ENCODE data around the gene CSDE1.

The CSDE1 gene

DNA sequence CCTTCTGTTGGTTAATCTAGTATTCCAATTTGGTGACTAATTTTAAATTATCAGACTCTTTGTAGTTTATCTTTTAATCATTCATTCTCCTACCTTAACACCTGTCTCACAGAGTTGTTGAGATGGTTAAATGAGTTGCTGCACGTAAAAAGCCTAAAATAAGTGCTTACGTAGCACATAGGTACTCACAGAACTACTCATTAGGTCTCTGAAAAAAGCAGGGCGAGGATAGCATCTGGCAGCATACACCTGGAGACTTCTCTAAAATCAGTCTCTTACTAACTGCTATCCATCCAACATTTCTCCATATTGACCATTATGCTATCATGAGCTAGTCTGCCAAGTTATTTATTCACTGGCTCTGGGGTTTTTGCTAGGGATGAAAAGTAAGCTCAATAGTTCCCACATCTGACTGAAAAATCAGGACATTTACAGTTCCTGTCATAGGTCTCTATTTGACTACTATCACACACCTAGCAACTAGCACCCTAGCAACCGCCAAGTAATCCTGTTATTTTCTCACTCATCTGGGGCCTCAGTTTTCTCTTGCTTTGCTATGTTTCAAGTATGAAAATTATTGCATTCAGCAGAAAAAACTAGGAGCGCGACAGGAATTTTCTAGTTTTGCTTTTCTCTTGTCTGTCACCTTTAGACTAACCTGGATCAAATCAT is 11.2 kb downstream of the CSDE1 start:
- peak; percentile 71 for DNase-seq

DNA sequence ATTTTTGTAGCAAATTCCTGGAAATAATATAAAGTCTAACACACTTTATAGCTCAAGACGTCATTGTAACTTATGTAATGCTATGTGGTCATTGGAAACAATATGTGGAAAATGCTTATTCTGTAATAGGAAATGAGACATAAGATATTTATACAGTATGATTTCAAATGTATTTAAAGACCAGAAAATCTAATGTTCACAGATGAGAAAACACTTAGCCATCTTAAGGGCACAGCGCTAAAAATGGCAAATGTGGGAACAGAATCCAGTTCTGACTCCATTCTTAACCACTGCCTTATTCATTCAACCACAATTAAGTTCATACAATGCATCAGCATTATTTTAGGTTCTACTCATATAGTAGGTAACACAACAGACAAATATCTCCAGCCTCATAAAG is 12.5 kb downstream of the CSDE1 start:
- peak; percentile 69 for DNase-seq

DNA sequence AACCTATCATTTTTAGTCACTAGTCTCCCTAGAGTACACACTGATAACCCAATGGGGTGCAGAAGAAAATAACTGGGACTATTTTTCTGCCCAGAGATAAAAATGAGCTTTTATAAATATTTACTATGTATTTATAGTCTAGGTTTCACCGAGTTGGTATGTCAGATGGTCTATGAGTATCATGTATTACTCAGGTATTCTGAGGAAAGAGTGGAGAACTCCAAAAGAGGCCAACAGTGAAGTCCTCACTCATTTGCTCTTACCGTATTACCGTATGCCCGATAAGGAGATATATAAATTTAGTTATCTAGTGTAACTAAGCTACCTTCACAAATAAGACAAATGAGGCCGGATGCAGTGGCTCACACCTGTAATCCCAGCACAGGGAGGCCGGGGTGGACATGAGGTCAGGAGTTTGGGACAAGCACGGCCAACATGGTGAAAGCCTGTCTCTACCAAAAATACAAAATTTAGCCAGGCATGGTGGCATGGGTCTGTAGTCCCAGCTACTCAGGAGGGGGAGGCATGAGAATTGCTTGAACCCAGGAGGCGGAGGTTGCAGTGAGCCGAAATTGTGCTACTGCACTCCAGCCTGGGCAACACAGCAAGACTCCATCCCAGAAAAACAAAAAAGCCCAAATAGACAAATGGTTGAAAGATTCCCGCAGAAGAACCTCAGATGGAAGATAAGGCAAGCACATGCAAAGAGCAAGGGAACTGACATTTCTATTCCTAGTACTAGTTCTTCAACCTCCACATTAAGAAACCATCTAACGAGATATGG is 15.6 kb downstream of the CSDE1 start:
- DNase-seq: no peak

DNA sequence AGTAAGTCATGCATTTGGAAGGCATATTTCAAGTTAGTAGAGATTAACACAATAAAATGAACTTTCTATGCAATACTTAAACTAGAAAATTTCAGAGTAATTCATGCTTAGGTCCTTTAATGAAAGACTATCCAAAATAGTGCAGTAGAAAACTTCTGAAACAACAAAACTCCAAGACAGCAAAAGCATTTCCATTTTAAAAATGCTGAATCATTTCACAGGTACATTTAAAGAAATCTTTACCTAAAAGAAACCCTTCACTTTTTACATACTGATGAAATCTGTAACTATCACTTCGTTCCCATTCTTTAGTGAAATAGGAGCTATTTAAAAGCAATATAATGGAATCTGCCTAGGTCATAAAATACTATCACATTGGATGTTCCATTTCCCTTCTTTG is 17.5 kb downstream of the CSDE1 start:
- no peak for DNase-seq

DNA sequence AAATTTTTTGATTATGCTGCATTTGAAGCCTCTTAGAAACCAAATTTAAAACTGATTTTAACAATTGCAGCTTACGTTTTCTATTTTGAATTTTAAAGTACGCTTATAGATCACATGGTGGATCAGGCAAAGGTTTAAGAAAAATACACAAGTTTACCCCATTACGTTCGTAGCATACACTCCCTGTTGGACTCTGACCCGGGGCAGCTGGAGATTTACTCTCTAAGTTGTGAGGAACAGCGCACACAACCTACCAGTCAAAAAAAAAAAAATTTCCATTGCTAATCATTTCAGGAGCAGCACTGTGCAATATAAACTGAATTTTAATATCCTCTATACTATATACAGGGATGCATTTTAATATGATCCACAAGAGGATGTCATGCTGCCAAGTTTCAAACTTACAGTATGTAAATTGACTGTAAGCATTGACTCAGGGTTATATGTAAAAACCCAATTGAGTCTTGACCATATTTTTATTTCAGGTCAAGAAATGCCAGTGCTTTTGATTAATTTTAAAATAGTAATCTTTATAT is 20.4 kb downstream of the CSDE1 start:
- no peak for DNase-seq

DNA sequence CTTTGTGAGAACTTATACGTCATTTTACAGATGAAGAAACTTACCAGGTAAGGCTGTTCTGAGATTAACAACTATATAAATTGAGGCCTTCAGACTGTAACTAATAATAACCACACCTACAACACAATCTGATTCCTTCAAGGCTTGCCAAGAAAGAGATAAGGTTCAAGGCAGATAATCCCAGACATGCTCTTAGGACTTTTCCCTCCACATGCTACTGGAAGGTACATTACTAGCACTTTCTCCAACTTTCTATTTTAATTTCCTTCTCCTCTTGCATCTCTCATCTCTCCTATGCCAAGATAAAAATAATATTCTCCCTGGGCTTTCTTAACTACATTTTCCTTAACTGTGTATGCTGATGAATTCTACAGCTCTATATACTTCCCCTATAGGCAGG is 22.3 kb downstream of the CSDE1 start:
- DNase-seq: no peak

DNA sequence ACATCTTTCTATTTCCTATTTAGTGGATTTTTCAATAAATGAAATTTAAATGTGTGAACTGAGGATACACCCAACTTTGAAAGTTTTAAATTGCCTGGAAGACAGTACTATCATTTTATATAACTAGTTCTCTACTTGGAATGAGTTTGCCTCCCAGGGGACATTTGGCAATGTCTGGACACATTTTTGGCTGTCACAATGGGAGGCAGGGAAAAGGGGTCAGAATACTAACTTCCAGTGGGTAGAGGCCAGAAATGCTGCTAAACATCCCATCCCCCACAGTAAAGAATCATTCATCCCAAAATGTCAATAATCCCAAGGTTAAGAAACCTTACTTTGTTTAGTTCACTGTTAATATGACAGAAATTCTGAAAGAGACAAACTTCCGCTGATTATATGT is 28.0 kb downstream of the CSDE1 start:
- DNase-seq: no peak

DNA sequence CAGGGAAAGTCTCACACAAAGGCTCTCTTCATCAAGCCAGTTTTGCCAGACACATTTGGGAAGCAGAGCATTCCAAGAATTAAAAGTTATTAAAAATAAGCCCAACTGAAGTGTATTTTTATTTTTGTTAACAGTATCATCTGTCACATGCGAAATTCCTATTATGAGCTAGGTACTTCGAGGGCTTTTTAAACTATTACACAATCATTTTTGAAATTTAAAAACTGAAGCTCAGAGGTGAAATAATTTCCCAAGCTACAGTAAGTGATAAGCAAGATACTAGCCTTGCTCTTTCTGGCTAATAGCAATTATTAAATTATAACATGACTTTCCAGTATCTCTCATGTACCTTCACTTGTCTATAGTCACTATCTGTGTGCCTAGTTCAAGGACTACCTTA is 29.2 kb downstream of the CSDE1 start:
- DNase-seq: no peak

DNA sequence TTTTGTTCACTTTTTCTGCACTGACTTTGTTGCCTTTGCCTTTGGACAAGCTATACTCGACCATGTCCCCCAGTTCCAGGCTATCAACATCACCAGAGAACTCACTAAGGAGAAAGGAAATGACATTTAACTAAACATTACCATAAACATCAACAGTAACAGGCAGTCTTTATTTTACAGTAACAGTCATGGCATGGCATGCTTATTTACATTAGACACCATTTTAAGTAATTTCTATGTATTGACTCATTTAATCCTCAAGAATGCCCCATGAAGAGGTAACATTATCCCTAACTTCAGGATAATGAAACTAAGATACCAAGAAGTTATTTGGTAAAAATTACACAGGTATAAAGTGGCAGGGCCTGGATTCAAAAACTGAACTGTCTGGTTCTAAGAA is 32.6 kb downstream of the CSDE1 start:
- DNase-seq: no peak

DNA sequence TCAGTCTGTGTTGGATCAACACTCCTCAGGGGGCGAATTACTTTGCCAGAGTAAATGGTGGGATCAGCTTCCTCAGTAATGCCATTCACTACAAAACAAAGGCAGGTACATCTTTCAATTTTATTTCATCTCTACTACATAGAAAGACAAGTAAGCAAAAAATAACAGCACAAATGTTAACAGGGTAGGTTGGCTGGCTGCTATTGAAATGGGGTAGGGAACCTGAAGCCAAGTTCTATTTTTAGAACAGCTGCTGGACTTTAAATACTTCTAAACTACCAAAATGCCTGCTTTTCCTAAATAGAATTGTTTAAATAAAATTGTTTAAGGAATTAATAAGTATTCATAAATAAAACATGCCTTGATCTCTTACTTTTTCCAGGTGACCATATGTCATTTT is 33.9 kb downstream of the CSDE1 start:
- no peak for DNase-seq

DNA sequence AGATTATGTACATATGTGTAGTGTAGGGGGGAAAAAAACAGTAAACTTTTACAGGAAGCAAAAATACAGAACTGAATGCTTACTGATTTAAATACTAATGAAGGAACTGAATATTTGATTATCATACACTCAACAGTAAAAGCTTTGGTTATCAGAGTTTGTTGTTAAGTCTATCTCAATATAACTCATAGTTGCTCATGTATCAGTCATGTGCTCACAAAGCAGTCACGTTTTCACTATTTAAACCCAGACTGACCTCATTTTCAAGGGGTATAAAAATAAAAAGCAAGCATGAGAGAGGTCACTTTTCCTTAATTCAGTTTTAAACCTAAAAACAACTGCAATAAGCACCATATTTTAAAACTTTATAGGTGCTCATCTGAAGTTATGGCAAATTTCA is 34.3 kb downstream of the CSDE1 start:
- DNase-seq: no peak

DNA sequence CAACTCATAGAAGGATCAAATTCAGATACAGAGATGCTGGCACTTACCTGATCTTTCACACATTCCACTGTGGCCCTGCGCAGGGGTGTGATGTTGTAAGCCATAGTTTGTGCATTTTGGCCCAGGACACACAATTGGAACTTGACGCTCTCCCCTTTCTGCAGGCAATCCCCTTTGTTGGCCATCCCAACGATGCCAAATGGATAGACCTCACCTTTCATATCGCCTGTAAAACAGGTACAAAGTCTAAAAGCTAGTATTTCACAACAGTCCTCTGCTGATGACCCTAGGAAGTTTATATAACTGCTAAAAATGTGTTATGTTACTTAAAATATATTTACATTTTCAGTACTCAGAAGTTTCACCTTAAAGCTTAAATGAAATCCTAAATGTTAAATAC is 37.3 kb downstream of the CSDE1 start:
- no peak for DNase-seq

DNA sequence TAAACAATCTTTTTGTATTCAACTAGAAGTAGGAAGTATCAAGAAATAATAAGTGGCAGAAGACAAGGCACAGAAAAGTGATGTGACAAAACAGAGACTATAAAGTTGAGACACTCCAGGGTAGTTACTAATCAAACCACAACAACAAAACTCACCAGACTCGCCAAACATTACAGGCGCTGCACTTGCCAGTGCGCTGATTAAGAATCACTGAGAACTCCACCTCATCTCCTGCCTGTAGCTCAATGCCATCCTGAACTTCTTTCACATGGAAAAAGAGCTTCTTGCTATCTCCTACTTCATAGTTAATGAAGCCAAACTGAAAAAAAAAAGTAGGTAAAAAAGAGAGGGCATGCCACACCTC is 38.4 kb downstream of the CSDE1 start:
- DNase-seq: peak; percentile 8

DNA sequence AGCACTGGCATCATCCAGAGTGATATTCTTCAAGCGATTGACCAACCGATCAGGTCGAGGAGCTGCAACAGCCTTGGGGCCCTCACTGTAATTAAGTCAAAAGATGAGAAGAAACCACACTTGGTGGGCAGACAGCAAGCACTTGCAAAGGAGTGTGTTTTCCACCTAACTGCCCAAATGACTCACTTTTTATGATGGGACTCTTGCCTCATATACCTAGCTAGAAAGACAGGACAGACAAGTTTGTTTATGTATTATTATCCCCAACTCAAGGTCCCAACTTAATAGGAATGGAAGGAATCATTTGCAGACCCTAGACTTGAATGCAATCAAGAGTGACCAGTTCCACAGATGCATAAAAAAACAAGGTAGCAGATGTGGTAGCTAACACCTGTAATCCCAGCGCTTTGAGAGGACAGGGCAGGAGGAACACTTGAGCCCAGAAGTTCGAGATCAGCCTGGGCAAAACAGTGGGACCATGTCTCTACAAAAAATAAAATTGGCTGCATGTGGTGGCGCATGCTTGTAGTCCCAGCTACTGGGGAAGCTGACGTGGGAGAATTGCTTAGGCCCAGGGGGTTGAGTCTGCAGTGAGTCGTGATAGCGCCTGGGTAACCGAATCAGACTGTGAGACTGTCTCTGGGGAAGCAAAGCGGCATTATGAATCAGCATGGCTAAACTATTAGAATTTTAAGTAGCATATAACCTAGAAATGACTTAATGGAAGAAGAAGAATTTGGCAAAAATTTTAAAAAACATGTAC is 38.9 kb downstream of the CSDE1 start:
- DNase-seq: peak; percentile 37

DNA sequence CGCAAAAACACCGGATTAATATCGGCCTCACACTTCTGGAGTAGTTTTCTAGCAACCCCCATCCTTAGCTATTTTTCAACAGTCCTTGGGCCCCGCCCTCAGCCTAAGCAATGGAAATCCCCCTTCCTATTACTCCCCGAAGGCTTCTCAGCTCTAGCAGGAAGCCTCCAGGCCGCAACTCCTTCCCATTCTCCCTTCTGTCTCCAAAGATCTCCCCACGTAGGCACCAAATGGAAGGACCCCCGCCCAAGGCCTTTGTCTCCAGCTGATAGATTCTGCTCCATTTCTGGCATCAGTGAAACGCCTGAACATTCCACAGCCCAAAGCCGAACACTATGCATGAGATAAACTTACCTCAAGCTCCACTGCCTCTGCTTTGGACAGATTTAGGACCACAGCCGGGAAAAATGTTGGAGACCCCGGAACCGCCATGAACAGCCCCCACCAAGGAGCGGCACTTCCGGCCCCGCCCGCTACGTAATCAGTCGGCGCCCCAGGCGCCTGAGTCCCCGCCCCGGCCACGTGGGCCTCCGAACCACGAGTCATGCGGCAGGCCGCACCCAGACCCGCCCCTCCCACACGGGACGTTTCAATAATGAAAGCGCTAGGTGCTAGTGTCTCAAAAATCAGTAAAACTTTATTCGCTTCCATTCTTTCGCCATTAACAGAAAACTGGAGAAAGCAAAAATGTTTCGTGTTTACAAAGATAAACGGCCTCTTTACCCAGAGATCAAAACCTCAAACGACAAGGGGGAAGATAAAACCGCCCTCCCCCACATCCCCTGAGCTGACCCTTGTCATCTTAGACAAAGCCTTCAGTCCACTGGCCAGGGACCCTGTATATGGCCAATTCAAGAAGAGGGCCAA is 41.2 kb downstream of the CSDE1 start, which contains the start of gene NRAS:
Gene NRAS (minus strand): TSS at position 468 of the 867 bp plus-strand sequence. CDS start 611 bp downstream, outside the sequence.
- DNase-seq: peak; percentile 96

DNA sequence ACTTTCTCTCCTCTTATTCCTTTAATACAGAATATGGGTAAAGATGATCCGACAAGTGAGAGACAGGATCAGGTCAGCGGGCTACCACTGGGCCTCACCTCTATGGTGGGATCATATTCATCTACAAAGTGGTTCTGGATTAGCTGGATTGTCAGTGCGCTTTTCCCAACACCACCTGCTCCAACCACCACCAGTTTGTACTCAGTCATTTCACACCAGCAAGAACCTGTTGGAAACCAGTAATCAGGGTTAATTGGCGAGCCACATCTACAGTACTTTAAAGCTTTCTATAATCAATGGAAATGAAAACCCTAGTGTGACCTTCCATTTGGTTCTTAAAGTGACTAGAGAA is 41.9 kb downstream of the CSDE1 start:
- DNase-seq: no peak

DNA sequence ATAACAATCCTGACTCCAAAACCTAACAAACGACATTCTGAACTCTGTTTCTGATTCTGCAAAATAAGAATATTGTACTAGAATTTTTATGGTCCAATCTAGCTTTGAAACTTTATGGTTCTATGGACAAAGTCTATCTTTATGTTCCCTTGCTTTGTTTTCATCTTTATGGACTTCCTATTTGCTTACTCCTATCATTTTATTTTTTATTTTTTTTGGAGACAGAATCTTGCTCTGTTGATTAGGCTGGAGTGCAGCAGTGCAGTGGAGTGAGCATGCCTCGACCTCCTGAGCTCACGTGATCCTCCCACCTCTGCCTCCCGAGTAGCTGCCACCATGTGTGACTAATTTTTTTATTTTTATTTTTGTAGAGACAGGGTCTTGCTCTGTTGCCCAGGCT is 44.8 kb downstream of the CSDE1 start:
- DNase-seq: no peak

DNA sequence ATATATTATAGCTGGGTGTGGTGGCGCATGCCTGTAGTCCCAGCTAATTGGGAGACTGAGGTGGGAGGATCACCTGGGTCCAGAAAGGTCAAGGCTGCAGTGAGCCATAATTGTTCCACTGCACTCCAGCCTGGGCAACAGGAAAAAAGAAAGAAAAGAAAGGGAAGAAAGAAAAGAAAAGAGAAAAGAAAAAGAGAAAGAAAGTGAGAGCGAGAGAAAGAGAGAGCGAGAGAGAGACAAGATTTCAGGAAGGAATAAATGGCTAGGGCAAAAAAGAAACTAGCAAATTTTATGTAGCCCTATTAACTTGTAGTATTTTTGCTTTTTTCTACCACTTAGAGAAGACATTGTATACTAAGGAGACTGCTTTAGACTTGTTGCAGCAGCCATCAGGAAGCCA is 47.4 kb downstream of the CSDE1 start:
- no peak for DNase-seq

DNA sequence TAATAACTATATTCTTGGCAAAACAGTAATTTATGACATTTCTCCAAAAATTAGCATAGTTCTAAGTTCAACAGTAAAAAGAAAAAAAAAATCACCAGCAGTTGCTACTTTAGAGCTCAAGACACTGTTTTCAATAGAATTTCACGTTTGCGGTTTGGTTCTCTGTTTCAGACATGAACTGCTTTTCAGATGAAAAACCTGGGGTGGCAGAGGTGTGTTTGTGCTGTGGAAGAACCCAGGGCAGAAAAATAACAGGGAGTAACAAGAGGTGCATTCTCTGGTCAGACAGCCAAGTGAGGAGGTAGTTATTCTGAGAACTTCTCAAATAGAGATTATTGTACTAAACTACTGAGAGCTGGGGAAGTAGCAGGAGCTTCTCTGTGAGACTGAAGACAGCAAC is 50.2 kb downstream of the CSDE1 start:
- no peak for DNase-seq

DNA sequence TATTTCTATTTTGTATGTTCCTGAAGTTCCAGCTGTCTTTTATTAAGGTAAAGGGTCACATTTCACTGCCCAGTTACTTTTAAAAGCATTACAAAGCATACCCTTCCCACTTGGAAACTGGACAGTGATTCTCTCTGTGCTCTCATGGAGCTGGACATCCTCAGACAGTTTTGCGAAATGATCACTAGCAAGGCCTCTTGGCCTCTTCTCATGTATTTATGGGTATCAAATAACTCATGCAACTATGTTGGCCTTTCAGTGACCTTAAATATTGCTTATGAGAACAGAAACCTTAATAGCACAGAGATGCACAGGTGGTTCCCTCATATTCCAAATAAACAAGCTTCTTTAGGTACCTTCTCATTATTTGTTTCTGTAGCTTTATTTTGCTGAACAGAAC is 54.5 kb downstream of the CSDE1 start:
- no peak for DNase-seq

DNA sequence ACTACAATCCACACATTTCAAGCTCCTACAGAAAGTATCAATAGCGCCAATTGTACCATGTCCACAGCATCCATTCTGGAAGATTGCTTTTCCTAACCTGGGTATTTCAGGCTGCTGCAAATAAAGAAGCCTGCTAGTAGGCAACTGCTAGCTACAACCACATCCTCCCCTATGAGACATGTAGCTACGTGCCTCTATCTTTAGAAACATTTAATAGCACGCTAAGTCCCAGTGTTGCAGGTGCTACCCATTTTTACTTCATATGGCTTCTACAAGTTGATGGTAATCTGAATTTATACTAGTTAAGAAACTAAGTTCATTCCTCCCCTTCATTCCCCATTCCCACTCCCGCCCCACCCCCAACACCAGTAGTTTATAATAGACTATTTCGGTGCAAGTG is 55.0 kb downstream of the CSDE1 start:
- DNase-seq: no peak

DNA sequence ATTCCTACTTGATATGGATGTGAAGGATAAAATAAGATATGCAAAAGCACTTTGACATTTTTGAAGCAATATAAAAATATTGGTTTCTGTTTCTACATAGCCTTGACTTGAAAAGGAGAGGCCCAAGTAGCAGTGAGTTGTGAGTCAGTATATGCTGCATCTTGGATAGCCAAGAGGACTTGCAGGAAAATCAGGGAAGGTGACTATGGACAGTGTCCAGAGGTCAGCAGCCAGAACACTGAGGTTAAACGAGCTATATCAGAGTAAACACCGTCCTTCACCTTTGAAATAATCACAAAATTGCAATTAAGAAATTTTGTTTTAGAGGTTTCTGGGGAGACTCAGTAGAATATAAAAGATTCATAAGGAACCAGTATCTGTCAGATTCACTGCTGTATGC is 55.9 kb downstream of the CSDE1 start:
- no peak for DNase-seq

Measured in activated CD4-positive, alpha-beta T cell treated with anti-CD3 and anti-CD28 coated beads, Interleukin-10, Interleukin-2, amounts not matched to agents 100 ng/mL and 50 ng/mL, durations not matched to agents 16 hours and 8 hours (primary cell).